Sigmoid colon (tissue), 4 donors: ENCODE results near the gene GGT6.

Experiments
- CTCF ChIP-seq, 4 experiments: fragments of 450-650 bp in 3 of 4; fragments of 200-600 bp in 1 of 4; IDR thresholded peaks; one replicate each; pipeline ENCODE4 v1.5.1; 2016 to 2019; ENCODE audit warnings: antibody characterized with exemption in 4 of 4, mild to moderate bottlenecking in 3 of 4, moderate library complexity in 2 of 4
- EP300 ChIP-seq, 4 donors: sonication (generic); formaldehyde crosslinking; IDR thresholded peaks; one replicate each; pipeline ENCODE4 v1.6.1; 2017; ENCODE audit warnings: antibody characterized with exemption in 4 of 4
- POLR2A ChIP-seq, 2 donors: fragments of 450-650 bp; IDR thresholded peaks; one replicate each; pipeline ENCODE4 v1.6.1; 2016; ENCODE audit warnings: antibody characterized with exemption in 2 of 2, mild to moderate bottlenecking in 2 of 2, moderate library complexity in 2 of 2

DNA sequence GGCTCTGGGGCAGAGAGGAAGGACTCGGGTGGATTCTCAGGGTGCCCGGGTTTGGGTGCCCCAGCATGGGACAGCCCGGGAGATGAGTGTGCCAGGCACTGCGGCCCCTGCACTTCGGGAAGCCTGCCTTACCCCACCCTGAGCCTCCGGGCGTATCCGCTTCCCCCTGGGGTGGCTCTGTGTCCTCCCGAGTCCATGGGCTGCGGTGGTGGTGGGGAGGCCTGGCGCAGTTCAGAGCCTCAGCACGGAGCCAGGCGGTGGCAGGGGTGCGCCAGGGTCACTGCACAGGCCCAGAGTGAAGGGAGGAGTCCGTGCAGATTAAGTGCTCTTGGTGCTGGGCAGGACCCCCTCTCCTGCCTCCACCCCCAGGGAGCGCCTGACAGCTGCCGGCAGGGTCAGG lies 25.9 kb downstream of the GGT6 start:
- TF ChIP-seq CTCF (IDR thresholded peaks at IDR 0.05) (no peak), POLR2A (IDR thresholded peaks at IDR 0.05) (no peak), EP300 (IDR thresholded peaks at IDR 0.05) (no peak)
